Body of pancreas (tissue), 4 donors: ENCODE data around the gene CEP83.

Experiments
- CTCF ChIP-seq, 7 experiments: fragments of 450-650 bp in 4 of 7; fragments of 200-600 bp in 3 of 7; sonication (generic) in 3 of 7; IDR thresholded peaks; one replicate each; pipeline ENCODE4 v1.5.1; 2016 to 2019; ENCODE audit warnings: antibody characterized with exemption in 7 of 7
- POLR2A ChIP-seq, 3 donors: fragments of 450-650 bp; IDR thresholded peaks; one replicate each; pipeline ENCODE4 v1.6.1; 2016; ENCODE audit warnings: antibody characterized with exemption in 3 of 3, mild to moderate bottlenecking in 2 of 3

- TF ChIP-seq CTCF (IDR thresholded peaks at IDR 0.05) (no peak), POLR2A (IDR thresholded peaks at IDR 0.05) (no peak)
Observed at GRCh38 chr12:94340573-94340972, 119.1 kb downstream of the CEP83 start.
